ENCODE results near the gene KATNAL1.

The KATNAL1 gene

DNA sequence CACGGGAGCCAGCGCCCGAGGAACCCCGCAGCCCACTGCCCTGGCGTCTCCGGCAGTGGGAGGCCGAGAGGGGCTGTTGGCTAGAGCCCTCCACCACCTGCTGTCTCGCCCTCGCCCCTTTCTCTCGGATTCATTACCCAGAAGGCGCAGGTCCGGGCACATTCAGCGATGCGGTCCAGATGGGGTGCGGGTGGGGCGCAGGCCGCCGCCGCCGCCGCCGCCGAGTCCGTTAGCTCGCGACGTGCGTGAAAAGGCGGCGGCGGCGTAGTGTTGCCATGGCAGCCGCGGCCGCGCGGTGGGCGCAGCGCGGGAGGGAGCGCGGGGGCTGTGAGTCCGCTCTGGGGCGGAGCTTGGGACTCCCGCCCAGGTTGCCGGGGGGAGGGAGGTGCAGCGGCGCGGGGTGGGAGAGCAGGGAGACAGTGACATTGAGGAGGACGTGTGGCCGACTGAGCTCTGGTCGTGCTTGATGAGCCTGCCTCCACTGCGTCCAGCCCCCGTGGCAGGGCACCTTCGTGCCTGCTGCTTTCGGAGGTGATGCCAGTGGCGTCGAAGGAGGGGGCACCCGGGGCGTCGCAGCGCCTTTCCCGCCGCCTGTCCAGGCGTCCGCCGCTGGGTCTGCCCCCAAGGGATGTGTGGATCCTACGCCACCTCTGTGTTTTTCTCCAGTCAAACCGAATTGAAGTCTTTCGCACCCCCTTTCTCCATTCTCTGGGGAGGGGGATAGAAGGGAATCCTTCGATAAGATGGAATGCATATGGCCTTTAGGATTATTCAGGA lies at the start of gene KATNAL1:
KATNAL1 (minus strand) TSS at position 358 of the 777 bp plus-strand sequence. CDS start 23,774 bp downstream, outside the sequence.
- peak; percentile 48 to 59 for DNase-seq (ENCODE audit: low read depth in 2 of 2)

DNA sequence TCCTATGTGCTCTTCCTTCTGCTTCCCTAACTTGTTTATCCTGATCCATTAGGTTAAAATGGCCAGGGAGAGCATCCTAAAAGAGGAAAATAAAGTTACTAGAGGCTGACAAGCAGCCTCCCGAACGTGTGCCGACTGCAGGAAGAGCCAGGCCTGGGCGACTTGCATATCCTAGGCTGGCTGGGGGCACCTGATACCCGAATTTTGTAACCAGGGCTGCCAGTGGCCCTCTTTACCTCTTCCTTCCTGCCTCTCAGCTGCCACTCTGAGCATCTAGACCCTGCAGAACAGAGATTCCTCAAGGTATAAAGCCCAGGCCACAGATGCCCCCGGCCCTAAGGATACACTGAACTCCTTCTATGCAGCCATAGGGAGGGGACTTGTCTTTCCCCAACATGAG lies 48.5 kb upstream of the KATNAL1 start:
- DNase-seq (ENCODE audit: low read depth in 2 of 2) = no peak

DNA sequence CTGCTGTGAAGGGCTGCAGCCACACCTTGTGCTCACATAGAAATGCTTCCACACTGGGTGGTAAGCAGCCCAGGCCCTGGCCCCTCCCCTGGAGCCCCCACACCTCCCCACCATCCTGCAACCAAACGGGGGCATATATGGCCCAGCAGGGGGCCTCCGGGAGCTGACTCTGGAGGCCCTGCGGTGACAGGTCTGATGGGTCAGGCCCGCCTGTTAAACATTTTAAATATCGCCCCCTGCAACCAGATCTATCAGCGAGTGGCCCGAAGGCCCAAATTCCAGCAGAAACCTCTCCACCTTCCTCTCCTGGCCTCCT lies 48.0 kb upstream of the KATNAL1 start:
- DNase-seq (ENCODE audit: low read depth in 2 of 2) = no peak

- DNase-seq (ENCODE audit: low read depth in 2 of 2) = no peak
These were observed 47.4 kb upstream of the KATNAL1 start for GRCh38 chr13:30354493-30355383.

DNA sequence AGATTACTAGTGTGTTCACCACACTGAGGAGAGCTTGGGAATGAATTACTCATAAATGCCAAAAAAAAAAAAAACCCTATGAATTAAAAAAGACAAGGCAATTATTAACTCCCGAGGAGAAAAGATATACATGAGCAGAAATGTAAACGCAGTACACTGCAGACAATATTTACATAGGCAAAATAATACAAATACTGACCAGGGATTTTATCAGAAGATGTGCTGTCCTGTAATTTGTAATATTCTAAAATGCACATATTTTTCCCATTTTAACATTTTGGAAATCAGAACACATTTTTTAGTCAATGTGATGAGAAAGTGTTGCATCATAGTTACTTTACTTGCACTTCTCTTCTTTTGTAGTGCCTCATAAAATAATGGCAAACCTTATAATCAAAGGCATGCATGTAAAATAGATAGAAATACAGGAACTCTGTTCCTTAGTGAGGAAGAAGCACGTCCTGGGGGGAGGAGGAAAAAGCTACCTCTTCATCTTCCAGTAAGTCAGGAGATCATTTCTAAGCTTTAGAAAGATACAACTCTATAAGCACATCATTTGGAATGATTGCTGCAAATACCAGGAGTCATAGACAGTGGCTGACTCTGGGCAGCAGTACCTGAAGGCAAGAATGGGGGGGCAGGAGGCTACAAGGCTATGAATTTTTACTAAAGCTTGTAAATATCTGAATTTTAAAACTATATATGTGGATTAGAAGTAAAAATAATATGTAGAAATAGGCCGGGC lies 46.3 kb upstream of the KATNAL1 start:
- DNase-seq (ENCODE audit: low read depth in 2 of 2) = no peak

- DNase-seq (ENCODE audit: low read depth in 2 of 2) = no peak
These were observed 45.7 kb upstream of the KATNAL1 start for GRCh38 chr13:30353060-30353459.

- DNase-seq (ENCODE audit: low read depth in 2 of 2) = no peak
These were observed 44.8 kb upstream of the KATNAL1 start for GRCh38 chr13:30352121-30352520.

DNA sequence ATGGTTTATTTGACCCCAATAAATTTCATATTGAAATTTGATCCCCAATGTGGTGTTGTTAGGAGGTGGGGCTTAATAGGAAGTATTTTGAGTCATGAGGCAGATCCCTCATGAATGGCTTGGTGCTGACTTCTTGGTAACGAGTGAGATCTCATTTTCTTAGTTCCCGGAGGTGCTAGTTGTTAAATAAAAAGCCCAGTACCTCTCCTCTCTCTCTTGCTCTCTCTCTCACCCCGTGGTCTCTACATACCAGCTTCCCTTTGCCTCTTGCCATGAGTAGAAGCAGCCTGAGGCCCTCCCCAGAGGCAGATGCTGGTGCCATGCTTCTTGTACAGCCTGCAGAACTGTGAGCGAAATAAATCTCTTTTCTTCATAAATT lies 39.4 kb upstream of the KATNAL1 start:
- no peak for DNase-seq (ENCODE audit: low read depth in 2 of 2)

GRCh38 chr13:30346153-30346788 lies 38.9 kb upstream of the KATNAL1 start:
- DNase-seq (ENCODE audit: low read depth in 2 of 2) = peak; percentile 23 to 32

GRCh38 chr13:30345426-30346100 lies 38.2 kb upstream of the KATNAL1 start:
- DNase-seq (ENCODE audit: low read depth in 2 of 2) = no peak

- DNase-seq (ENCODE audit: low read depth in 2 of 2) = no peak
These were observed 34.6 kb upstream of the KATNAL1 start for GRCh38 chr13:30341815-30342570.

GRCh38 chr13:30340331-30341250 lies 33.2 kb upstream of the KATNAL1 start:
- DNase-seq (ENCODE audit: low read depth in 2 of 2) = no peak

DNA sequence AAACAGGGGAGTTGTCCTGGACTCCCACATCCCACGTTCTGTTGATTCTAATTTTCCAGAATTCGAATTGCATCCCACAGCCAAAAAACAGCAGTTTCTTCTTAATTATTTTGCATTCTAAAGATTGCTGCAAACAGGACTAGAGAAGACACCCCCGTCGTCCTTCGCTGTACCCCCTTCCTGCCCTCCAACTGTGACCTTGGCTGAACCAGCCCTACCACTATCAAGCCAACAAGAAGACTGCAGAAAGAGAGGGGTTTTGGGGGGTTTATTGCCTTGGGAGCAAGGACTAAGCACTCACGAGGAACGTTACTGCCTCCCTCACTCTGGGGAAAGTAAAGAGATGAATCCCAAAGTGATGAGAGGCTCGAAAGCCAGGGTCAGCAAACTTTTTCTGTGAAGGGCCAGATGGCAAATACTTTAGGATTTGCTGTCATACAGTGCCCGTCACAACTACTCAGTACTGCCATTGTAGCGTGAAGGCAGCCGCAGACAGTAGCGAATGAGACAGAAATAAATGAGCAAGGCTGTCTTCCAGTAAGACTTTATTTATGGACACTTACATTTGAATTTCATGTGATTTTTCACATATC lies 32.5 kb upstream of the KATNAL1 start:
- DNase-seq (ENCODE audit: low read depth in 2 of 2) = no peak

DNA sequence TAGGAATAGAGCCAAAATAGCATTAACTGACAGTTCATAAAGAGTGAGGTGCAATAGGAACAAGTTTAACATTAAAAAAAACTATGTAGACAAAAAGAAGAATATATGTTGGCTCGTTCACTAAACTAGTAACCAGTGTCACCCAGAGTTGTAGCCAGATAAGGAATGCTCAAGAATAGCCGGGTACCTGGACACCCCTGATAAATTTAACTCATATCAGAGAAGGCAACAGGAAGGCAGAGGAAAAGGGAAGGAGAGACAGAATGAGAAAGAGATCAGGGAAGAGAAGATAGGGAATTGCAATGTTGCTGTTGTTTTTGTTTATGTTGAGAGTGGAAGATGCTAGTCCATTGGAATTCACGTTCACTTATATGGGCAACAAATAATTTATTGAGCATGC lies 31.6 kb upstream of the KATNAL1 start:
- no peak for DNase-seq (ENCODE audit: low read depth in 2 of 2)

DNA sequence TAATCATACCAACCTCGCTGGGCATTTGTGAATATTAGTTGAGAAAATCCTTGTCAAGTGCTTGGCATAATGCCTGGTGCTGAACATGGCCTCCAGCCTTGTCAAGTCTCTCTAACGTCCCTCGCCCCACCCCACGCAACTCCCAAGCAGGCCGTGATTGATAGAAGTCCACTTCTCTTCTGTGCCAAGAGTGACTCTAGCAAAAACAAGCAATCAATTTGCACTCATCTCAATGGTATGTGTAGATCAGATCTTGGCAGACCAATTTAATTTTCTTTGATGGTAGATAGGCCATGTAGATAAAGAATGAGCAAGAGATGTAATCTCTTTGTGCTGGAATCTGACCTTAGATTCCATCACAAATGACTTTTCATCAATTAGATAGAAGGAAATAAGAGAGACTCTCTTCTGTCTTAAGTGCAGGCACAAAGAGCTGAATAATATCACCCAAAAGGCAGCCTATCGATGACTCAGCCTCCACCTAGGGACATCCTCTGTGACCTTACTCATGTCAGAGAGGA lies 31.0 kb upstream of the KATNAL1 start:
- no peak for DNase-seq (ENCODE audit: low read depth in 2 of 2)

- no peak for DNase-seq (ENCODE audit: low read depth in 2 of 2)
These were observed 29.8 kb upstream of the KATNAL1 start for GRCh38 chr13:30337061-30337610.

GRCh38 chr13:30334663-30335386 lies 27.5 kb upstream of the KATNAL1 start:
- DNase-seq (ENCODE audit: low read depth in 2 of 2) = no peak

DNA sequence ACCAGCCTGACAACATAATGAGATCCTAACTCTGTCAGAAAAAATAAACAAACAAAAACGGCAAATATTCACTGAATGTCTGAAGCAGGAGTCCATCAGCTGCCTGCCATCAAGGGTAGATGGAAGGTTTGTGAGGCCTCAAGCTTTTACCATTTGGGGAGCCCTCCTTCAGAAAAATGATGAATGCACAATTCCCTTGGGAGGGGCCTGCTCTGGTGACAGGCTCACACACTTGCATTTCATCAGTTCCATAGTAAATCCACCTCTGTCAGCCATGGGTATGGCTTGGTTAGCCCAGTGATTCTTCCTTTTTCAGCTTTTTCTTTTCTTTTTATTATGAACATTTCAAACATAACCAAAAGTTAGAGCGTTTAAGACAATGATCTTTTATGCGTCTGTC lies 26.3 kb upstream of the KATNAL1 start:
- no peak for DNase-seq (ENCODE audit: low read depth in 2 of 2)
